Stimulated activated CD4-positive, alpha-beta T cell treated with anti-CD3 and anti-CD28 coated beads, Interleukin-4, amount 100 ng/mL, for 1 hour (primary cell): Measurements from ENCODE around the gene HPCAL4.
A peak's percentile ranks its signal among the peaks of the same experiment; 100 is the strongest.

Experiments
- DNase-seq: peaks from one replicate; pipeline ENCODE4 v3.0.0-alpha.2; 2020

Gene HPCAL4

DNA sequence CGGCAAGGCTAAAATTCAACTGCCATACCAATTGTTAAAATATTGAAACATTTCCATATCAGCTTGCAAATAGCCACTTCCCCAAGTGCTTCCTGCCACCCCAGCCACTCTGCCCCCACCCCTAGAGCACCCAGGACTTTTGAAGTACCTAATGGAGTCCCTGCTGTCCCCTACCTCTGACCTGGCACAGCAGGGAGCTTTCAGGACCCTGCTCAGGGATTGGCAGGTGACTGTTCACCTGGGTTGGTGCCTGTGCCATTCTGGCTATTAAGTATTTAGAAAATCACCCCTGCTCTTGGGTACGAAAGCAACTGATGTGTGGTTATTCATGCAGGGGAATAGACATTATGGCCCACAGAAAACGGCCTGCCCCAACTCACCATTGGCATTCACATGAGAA, 9.1 kb upstream of the HPCAL4 start:
- DNase-seq, result no peak

DNA sequence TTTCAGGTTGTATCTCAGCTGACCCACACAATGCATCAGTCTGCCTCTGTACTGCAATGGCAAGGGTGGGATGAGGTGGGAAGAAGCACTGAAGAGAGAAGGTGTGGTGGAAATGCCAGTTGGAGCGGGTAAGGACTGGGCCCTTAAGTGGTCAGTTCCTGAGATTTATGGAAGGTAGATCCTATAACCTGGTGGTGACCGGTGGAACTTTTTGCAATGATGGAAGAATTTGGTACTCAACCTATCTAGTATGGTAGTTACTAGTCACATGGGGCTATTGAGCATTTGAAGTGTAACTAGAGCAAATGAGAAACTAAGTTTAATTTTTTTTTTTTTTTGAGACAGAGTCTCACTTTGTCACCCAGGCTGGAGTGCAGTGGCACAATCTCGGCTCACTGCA, 8.2 kb upstream of the HPCAL4 start:
- DNase-seq, result no peak

DNA sequence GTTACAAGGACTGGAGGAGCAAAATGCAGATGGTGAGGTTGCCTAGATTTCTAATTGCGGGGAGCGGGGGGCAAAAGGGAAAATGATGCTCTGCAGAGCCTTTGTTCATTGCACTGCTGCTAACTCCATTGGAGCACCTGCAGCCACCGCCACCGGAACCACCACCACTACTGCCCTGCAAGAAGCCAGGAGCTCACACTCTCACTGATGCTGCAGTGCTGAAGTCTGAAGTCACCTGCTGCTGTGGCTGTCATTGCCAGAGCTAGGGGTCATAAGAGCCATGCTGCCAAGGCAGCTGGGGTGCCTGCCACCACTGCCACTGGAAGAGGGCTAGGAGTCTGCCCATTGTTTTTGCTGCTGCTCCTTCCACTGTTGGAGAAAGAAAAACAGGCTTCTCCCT, 7.3 kb upstream of the HPCAL4 start:
- DNase-seq, result no peak

DNA sequence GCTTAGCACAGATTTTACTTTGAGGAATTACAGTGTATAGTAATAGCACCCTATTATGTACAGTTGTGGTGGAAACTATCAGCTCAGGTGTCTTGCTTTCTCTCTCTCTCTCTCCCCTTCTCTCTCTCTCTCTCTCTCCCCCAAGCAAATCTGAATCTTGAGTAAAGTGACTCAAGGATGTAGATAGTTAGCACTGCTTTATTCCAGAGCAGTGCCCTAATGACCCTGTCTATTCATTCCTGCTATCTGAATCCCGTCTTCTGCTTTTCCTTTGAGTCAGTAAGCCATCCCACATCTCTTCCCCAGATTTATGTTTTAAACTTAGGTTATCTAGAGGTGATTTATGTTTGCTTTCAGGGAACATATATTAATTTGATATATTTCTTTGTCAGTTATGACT, 5.2 kb upstream of the HPCAL4 start:
- no peak for DNase-seq

DNA sequence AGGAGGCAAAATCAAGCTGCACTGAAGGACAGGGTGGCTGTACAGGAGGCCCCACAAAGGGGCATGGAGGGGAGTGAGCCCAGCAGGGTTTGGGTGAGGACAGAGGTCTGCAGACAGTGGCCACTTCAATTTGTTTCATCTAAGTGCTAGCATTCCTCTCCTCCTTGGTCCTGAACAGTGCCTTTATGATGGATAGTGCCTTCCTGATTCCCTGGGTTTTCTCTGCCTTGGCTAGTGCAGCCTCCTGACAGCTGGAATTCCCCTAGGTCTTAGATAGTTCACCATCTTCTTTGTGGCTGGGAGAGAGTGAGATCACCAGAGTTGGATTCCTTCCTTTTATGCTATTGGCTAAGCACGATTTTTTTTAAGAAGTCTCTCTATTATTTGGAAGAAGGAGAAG, 3.8 kb upstream of the HPCAL4 start:
- no peak for DNase-seq

DNA sequence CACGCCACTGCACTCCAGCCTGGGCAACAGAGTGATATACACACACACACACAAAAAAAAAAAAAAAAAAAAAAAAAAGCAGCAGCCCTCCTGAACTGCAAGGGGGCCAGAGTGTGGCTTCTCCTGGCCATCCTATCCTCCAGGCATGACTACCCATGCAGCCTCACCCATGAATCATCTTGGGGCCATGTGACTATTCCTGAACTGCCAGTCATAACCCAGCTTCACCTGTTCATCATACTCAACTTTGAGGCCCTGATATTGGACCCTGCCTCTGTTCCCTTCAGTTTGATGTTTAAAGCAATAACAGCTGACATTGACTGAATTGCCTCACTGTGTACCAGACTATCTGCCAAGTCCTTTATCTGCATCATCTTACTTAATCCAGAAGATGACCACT, 2.8 kb upstream of the HPCAL4 start:
- DNase-seq, result no peak

DNA sequence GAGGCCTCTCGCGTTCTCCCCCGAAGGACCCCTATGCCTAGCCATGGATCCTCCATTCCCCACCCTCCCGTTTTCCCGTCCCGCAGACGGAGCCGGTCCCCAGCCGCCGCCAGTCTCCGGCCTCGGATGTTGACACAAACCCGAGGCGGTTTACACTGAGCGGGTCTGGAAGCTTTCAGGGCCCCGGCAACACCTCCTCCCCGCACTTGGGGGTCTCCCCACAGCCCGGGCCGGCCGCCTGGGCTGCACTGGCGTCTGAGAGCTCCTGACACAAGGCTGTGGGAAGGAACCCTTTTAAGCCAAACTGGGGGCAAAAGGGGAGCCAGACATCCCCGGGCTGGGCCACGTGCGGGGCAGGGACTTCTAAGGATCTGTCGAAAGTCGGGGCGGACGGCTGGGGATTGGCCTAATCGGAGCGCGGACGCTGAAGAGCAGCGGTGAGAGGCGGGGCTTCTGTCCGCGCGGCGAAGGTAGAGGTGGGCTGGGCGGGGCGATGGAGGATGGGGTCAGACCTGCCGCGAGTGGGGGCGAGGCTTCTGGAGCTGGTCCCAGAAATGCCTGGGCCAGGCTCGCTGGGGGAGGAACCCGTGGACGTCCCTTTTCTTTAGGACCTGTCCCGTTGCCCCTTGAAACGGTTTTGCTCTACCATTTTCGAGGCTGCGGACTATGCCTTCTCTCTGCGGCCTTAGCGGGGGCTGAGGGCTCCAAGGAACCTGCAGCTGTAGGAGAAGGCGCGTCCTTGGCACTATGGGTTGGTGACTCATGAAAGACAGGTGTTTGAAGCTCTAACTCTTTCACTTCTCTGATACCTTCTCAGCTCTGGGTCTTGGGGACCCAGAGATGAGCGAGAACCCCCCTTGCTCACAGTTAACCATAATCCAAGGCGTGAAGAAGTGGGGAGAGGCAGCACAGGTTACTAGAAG, 1.2 kb upstream of the HPCAL4 start:
- peak; percentile 12 for DNase-seq

DNA sequence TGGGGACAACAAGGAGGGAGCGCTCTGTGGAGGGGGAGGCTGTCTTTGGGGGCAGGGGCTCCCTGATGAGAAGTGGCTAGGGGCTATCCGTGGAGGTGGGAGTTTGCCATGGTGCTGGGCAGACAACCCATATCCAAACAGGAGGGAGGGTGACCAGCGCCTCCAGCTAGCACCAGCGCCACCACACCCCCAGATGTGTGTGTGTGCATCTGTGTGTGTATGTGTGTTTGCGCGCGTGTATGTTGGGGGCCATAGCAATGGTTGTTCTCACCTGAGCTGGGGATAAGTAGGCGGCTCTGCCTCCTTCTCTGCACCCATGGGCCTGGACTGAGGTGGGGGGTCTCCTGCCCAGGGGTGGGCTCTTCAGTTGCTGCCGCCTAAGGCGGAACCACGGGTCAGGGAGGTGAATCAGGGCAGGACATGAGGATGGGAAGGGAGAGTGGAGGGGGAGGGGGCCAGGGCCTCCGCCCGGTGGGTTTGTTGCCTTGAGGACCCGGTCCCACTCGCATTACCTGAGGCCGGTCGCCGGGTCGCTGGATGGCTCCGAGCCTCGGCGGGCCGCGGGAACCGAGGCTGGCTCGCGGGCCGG, 345 bp downstream of the HPCAL4 start:
- no peak for DNase-seq

DNA sequence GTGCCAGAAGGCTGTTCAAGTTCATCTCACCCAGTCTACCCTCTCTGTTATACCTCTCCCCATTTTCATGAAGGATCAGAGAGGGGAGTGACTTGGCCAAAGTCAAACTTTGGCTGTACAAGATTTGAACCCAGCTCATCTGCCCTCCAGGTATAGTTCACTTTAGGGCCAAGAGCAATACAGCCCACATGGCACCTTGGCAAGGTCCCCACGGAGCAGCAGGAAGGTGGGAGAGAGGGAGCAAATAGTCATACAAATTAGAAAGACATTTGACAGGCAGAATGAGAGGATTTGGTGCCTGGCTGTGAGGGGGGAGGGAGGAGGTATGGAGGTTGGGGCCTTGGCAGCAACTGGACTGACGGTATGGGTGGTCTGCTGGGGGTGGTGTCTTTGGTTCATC, 1.0 kb downstream of the HPCAL4 start:
- DNase-seq, result no peak

DNA sequence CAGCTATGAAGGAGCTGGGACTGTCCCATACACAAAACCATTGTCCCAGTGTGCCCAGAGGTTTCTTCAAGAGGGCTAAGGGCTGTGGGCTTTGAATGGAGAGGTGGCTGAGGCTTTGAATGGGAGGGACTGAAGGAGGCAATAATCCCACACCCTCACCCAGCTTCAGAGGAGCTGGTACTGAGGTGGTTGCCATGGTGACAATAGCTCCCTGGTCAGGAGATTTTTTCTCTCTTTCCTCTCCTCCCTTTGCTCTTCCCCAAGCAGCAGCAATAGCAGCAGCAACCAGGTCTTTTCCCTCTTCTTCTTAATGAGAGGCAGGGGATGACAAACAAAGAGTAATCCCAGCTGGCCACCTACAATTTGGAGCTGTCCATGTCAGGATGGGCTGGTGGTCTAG, 1.6 kb downstream of the HPCAL4 start:
- DNase-seq, result no peak

DNA sequence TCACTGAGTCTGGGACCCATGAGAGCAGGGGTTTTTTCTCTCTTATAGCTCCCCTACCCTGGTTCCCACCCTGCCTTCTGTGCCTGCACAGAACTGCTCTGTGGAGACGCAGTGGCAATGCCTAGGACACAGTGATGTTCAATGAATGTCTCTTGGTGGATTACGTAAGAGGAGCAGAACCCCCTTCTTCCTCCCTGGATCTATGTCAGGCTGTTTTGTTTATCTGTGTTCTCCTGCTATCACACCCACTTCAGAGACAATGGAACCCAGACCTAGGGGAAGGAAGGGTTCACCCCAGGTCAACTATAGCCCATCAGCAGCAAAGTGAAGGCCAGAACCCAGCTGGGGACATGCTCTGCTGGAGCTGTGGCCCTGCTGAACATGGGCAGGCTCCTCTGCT, 2.0 kb downstream of the HPCAL4 start:
- DNase-seq, result no peak

DNA sequence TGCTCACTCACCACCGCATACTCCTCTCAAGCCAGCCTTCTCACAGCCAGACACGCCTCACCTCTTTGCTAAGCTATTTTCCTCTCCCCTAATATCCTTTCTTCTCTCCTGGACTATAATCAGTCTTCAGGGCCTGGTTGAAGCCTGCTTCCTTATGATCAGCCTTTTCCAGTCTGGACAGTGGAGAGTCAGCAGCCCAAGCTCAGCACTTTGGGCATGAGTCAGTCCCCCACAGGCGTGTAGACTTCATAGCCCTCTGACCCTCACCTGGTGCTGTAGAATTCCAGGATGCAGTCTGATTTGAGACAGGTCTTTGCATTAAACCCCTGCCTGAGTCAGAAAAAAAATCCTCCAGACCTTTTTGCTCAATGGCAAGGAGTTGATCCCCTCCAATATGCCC, 2.5 kb downstream of the HPCAL4 start:
- no peak for DNase-seq

DNA sequence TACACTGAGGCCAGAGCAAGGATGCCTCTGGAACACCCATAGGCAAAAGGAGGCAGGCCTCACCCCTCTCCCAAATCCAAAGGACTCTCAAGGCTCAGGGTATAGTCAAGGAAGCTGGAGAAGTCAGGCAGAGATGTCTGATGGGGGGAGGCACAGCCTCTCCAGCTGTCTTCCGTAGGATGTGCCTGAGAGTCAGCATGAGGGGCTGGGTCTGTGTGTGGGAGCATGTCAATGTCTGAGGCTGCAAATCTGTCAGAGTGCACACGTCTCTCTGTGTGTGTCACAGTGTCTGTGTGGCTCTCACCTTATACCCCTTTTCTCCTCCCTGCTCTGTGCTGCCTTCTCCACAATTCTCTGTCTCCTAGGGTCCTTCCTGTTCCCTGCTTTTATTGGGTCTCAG, 4.0 kb downstream of the HPCAL4 start:
- DNase-seq, result no peak

DNA sequence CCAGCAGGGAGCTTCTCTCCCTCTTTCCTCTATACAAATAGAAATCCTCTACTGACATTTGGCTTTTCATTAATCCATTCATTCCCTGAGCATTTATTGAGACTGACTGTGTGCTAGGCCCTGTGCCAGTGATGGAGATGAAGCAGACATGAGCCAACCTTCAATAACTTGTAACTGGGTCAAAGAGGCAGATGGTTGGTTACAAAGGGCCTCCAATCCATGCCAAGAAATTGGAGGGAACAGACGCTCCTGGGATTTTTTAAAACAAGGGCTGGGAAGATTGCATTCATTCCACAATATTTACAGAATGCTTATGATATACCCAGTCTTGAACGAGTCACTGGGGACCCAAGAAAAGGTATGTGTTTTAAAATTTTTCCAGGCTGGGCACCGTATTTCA, 6.2 kb downstream of the HPCAL4 start:
- no peak for DNase-seq

DNA sequence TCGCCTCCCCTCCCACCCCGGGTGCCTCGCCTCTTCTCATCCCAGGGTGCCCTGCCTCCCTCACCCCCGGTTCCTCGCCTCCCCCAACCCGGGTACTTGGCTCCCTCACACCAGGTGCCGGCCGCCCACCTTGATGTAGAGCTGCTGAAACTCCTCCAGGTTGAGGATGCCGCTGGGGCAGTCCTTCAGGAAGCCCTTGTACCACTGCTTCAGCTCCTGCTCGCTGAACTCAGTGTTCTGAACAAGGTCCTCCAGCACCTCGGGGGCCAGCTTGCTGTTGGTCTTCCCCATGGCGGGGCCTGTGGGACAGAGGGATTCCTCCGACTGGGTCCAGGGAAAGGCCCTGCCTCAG, 6.9 kb downstream of the HPCAL4 start:
- DNase-seq, result no peak

DNA sequence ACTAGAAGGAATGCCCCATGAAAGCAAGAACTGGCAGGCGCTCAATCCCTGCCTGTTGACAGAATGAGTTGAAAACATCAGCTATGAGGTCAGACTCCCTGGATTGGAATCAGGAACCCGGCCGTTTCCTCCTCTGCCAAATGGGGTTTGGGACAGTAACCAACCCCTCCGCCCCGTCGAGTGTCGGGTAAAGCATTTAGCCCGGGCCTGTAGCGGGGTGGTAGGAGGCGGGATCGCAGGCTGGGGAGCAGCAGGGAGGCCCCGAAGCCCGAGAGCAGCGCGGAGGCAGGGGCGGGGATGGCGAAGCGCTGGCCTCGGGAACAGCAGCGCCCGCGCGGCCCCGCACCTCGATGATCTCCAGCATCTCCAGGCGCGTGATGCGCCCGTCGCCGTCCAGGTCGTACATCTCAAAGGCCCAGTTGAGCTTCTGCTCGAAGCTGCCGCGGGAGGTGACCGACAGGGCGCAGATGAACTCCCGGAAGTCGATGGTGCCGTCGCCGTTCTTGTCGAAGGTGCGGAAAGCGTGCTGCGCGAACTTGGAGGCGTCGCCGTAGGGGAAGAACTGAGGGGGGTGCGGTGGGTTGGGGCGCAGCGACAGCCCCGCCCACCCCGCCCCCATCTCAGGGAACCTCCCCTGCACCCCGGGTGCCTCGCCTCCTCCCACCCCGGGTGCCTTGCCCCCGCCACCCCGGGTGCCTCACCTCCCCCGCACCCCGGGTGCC, 7.5 kb downstream of the HPCAL4 start:
- peak; percentile 43 for DNase-seq

DNA sequence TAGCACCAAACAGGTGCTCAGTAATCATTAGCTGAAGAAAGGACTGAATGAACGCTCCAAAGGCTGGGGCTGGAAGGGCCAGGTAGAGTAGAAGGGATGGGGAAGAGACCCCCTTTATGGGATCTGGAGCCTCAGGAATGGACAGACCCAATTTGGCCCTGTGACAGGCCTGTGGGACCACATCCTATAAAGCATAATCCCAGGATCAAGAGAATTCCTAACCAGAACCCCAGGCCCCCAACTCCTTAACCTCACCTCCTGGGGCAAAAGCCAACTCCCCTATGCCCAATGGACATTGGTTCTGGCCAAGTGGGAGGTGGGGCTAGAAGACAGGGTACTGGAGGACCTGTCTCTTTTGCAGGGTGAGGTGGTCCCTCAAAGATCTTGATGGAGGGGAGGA, 9.2 kb downstream of the HPCAL4 start:
- DNase-seq, result no peak

DNA sequence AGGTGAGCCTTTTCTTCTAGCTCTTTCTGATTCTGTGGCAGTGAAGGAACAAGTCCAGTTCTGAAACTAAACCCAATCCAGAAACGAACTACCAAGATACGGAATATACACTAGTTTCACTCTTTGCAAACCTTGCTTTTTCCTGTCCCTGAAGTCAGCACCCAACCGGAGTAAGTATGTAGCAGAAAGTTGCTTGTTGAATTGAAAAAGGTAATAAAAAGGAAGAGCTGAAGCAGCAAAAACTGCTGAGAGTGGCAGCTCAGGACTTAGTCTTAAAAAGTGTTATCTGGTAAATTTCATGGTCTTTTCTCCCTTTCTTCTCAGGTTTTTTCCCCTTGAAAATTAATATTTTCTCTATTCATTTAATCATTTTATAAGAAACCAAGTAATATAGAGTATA, 9.9 kb downstream of the HPCAL4 start:
- DNase-seq, result no peak

DNA sequence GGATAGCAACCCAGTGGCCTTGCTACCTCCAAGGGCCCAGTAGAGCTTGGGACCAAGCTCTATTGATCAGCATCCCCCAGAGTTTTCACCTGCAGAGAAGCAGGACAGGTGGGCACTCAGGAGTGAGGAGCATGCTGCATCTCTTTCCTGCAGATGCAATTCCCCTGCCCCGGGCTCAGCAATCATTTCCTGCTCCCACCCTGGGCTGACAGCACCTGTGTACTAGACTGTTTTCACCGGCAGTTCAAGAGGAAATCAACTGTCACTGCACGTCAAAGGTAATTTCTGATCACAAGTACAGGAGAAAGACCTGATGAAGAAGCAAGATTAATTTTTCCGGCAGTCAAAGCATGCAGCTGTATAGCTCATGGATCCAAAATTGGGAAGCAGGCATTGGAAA, 10.5 kb downstream of the HPCAL4 start:
- no peak for DNase-seq

DNA sequence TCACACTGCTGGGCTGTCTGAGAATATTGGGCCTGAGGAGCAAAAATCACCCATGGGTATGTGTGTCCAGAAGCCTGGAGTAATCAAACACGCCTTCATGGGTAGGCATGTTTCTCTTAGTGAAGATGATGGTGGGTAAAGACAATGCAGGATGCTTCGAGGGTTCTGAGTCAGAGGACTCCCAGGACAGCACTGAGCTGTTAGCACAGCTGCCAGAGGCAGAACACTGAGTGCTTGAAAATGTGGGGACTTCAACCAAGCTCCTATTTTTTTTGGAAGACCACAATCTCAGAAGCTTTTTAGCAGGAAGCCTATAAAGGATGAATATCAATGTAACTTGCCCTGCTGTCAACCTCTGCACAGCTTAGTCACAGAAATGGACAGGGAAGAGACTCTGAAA, 11.4 kb downstream of the HPCAL4 start:
- no peak for DNase-seq

DNA sequence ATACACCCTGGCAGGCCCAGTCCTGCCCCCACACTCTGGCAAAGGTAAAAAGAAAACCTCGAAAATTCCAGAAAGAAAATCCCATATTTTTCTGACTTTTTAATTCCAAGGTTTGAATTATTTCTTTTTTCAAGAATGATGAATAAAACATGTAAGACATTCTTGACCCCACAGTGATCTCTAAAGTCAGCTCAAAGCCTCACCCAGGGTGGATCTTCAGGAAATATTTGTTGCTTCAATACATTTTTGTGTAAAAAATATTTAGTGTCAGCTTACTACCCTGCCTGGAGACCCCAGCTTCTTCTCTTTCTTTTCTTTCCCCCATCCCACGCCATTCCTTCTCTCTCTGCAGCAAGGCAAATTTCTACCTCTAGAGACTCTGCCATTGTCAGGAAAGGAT, 12.3 kb downstream of the HPCAL4 start:
- no peak for DNase-seq

DNA sequence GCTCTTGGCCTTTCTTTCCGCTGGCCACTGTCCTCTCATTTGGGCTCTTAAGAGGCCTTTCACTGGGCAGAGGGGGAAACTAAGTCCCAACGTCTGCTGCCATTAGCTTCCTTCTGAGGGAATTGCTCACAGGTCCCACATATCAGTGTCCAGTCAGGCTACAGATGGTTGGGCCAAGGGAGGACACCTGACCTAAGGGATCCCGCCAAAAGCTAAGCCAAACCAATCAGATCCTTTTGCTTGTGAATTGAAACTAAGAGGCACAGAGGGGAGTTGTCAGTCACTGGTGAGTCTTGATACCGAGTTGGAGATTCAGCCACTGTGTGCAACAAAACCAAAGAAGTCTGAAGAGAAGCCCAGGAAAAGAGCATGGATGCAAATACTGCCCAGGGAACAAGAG, 13.6 kb downstream of the HPCAL4 start:
- no peak for DNase-seq

DNA sequence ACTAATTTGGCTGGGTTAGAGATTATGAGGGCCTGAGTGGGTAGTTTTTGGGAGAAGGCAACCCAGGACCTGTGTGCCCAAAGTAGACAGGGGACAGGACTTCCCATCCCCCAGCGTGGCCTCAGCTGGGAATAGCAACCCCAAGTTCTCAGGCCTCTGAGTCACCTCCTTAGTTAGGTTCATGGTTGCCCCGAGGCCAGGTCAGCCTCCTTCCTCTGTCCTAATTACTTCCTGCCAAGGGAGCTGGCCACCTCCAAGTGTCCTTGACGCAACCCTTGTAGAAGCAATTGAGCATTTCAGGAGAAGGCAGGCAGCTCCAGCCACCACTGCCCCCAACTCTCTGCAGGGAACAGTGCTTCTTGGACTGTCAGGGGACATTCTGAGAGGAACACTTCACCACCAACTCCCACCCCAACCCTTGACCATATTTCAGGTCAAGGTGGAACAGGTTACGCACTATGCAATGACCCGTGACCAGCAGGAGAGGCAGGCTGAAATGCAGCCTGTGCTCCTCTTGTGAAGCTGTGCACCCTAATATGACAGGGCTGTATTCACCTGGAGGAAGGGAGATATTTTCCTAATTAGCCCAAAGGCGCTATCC, 14.2 kb downstream of the HPCAL4 start:
- no peak for DNase-seq

DNA sequence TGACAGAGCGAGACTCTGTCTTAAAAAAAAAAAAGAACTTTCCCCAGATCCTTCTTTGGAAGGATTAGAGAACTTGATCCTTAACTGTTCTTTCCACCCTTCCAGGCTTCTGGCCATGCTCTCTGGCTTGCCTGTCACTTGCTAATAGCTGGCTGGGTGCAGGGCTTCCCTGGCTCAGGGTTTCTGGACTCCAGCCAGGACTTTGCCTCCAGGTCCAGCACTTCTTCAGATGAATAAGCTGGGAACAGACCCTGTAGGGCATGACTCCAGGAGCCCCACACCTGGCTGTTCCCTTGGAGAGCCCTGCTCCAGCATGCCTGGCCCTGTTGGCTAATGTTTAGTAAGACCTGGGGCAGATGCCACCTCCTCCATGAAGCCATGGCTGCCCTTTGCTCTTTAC, 16.0 kb downstream of the HPCAL4 start:
- DNase-seq, result no peak
